ENCODE measurements around the gene L3HYPDH.
"Not testable (repeated sequence)": the region's sequence is repeated elsewhere in the genome, so short reads cannot be mapped to it uniquely, and the experiment has no call there.

L3HYPDH gene

DNA sequence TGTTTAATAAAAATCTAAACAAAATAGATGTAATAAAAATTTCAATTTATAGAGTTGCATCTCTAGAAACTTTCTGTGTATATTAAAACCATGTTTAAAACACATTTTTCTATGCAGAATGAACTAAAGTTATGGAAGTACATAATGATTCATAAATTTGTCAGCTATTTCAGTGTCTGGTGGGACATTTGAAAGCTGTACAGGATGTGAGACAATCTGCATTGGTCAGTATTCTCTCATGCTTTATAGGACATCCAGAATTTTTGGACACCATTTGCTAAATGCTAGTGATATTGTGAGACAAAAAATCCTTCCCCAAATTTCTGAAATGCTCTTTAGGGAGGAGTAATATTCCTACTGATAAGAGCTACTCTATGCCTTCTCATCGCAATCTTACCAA, 32.4 kb downstream of the L3HYPDH start:
- DNase-seq (ENCODE audit: low spot score) = no peak
- H3K4me1 ChIP-seq (ENCODE audit: insufficient read depth, poor library complexity, severe bottlenecking) = peaks cover 9% of the 10 kb centered on the region
- H3K36me3 ChIP-seq (ENCODE audit: low read depth) = 0 out of 2 replicates have a peak, but pooled peaks cover 6% of the 10 kb centered on the region
- no peak for ATAC-seq (ENCODE audit: low read depth)
- H3K9me3 ChIP-seq (ENCODE audit: severe bottlenecking) = no peaks in the 10 kb centered on the region
- H3K27me3 ChIP-seq (ENCODE audit: insufficient read depth, poor library complexity, severe bottlenecking) = no peaks in the 10 kb centered on the region
- no peak overlapping the region for H3K4me3 ChIP-seq (ENCODE audit: severe bottlenecking)
- TF ChIP-seq, protein P1, sequence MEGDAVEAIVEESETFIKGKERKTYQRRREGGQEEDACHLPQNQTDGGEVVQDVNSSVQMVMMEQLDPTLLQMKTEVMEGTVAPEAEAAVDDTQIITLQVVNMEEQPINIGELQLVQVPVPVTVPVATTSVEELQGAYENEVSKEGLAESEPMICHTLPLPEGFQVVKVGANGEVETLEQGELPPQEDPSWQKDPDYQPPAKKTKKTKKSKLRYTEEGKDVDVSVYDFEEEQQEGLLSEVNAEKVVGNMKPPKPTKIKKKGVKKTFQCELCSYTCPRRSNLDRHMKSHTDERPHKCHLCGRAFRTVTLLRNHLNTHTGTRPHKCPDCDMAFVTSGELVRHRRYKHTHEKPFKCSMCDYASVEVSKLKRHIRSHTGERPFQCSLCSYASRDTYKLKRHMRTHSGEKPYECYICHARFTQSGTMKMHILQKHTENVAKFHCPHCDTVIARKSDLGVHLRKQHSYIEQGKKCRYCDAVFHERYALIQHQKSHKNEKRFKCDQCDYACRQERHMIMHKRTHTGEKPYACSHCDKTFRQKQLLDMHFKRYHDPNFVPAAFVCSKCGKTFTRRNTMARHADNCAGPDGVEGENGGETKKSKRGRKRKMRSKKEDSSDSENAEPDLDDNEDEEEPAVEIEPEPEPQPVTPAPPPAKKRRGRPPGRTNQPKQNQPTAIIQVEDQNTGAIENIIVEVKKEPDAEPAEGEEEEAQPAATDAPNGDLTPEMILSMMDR (IDR thresholded peaks at IDR 0.05; ENCODE audit: poor library complexity, severe bottlenecking) = no peak
- H3K27ac ChIP-seq (ENCODE audit: poor library complexity, severe bottlenecking) = no peak overlapping the region

DNA sequence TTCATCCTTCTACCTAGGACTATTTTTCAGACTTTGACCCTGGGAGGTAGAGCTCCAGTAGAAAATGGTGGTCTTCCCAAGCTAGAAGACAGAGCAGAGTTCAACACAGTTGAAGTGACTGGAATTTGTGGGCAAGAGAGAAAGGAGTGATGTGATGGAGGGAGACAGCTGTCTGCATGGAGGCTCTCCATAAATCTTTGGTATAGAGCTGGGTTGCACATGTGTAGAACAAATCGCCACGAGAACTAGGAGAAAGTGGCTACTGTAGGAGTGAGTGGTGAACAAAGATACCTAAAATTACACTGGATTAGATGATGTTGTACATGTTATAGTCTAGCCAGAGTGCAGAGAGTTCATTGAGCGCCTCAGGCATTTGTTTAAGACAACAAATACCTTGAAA, 33.5 kb downstream of the L3HYPDH start:
- 0 out of 2 replicates have a peak, but pooled peaks cover 3% of the 10 kb centered on the region for H3K36me3 ChIP-seq (ENCODE audit: low read depth)

DNA sequence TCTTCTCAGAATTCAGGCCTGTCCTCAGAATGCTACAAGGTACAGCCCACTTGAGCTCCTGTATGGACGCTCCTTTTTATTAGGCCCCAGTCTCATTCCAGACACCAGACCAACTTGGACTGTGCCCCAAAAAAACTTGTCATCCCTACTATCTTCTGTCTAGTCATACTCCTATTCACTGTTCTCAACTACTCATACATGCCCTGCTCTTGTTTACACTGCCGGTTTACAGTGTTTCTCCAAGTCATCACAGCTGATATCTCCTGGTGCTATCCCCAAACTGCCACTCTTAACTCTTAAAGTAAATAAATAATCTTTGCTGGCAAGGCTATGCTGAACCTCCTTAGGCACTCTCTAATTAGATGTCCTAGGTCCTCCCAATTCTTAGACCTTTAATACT, 35.5 kb downstream of the L3HYPDH start:
- DNase-seq (ENCODE audit: low spot score); H3K4me1 ChIP-seq (ENCODE audit: insufficient read depth, poor library complexity, severe bottlenecking): not testable (repeated sequence)

More for the DNA sequence above, 33.5 kb downstream of the L3HYPDH start:
- no peak for ATAC-seq (ENCODE audit: low read depth)
- TF ChIP-seq, protein P1 (IDR thresholded peaks at IDR 0.05; ENCODE audit: poor library complexity, severe bottlenecking) = no peak
- H3K27ac ChIP-seq (ENCODE audit: poor library complexity, severe bottlenecking) = no peak overlapping the region
- peaks cover 9% of the 10 kb centered on the region for H3K4me1 ChIP-seq (ENCODE audit: insufficient read depth, poor library complexity, severe bottlenecking)
- no peaks in the 10 kb centered on the region for H3K9me3 ChIP-seq (ENCODE audit: severe bottlenecking)
- no peak for DNase-seq (ENCODE audit: low spot score)
- no peaks in the 10 kb centered on the region for H3K27me3 ChIP-seq (ENCODE audit: insufficient read depth, poor library complexity, severe bottlenecking)
- no peak overlapping the region for H3K4me3 ChIP-seq (ENCODE audit: severe bottlenecking)

DNA sequence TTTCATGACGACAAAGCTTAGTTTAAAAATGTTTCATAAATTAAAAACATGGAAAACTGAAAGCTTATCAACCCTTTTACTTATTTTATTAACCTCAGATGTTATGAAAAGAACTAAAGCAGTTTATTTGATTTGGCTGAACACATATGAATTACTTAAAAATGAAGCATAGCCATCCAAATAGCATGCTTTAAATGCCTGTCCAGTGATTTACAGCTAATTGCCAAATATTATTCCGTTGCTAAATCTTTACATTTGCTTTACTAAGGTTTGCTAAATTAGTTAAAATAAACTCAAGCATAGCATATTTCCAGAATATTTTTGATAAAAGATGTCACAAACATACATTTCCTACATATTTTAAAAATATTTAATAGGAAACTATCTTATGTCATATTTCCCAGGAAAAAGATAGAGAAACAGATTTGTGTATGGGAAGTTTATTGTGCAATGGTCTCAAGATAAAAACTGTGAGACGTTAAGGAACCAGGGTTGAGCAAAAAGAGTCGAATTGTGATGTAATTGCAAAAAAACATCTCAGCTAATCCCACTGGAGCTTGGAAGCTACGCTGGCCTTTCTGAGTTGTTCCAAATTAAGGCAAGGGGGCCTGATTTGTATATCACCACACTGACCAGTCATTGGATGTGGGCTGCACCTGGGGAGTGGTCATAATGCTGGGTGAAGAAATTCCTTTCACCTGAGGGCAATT, 44.8 kb downstream of the L3HYPDH start:
- H3K4me1 ChIP-seq (ENCODE audit: insufficient read depth, poor library complexity, severe bottlenecking) = peaks cover 28% of the 10 kb centered on the region
- H3K4me3 ChIP-seq (ENCODE audit: severe bottlenecking) = no peak overlapping the region
- no peaks in the 10 kb centered on the region for H3K27me3 ChIP-seq (ENCODE audit: insufficient read depth, poor library complexity, severe bottlenecking)
- H3K9me3 ChIP-seq (ENCODE audit: severe bottlenecking) = no peaks in the 10 kb centered on the region
- TF ChIP-seq, protein P1 (IDR thresholded peaks at IDR 0.05; ENCODE audit: poor library complexity, severe bottlenecking) = no peak
- H3K36me3 ChIP-seq (ENCODE audit: low read depth) = peaks cover 6% of the 10 kb centered on the region; the same call in 1 of the 2 replicates
- peak; percentile 82 for ATAC-seq (ENCODE audit: low read depth)
- DNase-seq (ENCODE audit: low spot score) = no peak
- H3K27ac ChIP-seq (ENCODE audit: poor library complexity, severe bottlenecking) = peak overlapping the region; percentile 50

More for the DNA sequence above, 35.5 kb downstream of the L3HYPDH start:
- not testable (repeated sequence) for H3K36me3 ChIP-seq (ENCODE audit: low read depth); H3K27me3 ChIP-seq (ENCODE audit: insufficient read depth, poor library complexity, severe bottlenecking); ATAC-seq (ENCODE audit: low read depth); H3K27ac ChIP-seq (ENCODE audit: poor library complexity, severe bottlenecking); H3K9me3 ChIP-seq (ENCODE audit: severe bottlenecking); H3K4me3 ChIP-seq (ENCODE audit: severe bottlenecking)

DNA sequence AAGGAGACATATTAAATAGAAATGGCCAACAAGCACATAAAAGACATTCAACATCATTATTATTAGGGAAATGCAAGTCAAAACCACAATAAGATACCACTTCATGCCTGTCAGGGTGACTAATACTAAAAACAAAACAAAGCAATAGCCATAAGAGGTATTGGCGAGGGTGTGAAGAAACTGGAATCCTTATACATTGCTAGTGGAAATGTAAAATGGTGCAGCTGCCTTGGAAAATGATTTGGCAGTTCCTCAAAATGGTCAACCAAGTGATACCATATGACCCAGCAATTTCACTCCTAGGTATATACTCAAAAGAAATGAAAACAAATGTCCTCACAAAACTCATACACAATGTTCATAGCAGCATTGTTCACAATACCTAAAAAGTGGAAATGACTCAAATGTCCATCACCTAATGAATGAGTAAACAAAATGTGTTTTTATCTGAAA, 46.0 kb downstream of the L3HYPDH start:
- DNase-seq (ENCODE audit: low spot score) (no peak), ATAC-seq (ENCODE audit: low read depth) (peak; percentile 81)
- Histone ChIP-seq H3K27me3 (ENCODE audit: insufficient read depth, poor library complexity, severe bottlenecking) (no peaks in the 10 kb centered on the region), H3K27ac (ENCODE audit: poor library complexity, severe bottlenecking) (peak overlapping the region; percentile 50), H3K4me3 (ENCODE audit: severe bottlenecking) (no peak overlapping the region), H3K4me1 (ENCODE audit: insufficient read depth, poor library complexity, severe bottlenecking) (peaks cover 28% of the 10 kb centered on the region), H3K9me3 (ENCODE audit: severe bottlenecking) (no peaks in the 10 kb centered on the region), H3K36me3 (ENCODE audit: low read depth) (no peaks in the 10 kb centered on the region)
- TF ChIP-seq, protein P1 (IDR thresholded peaks at IDR 0.05; ENCODE audit: poor library complexity, severe bottlenecking) = no peak
